Hematopoietic multipotent progenitor cell (in vitro differentiated cells): ENCODE data around the gene CFP. TPM values are rescaled to one million over a fixed set of nuclear protein-coding genes. Genes with fewer than 3 reads are reported as not detected.

ENCODE experiments used
- DNase-seq, 3 donors: peaks; one replicate each; pipeline ENCODE4 v3.0.0-alpha.2; 2011 to 2015; ENCODE audit warnings: low read depth in 2 of 3, low spot score in 2 of 3
- small RNA-seq: library from RNA; depleted of rRNA; stranded (forward); fragments of <200 nt; gene quantifications from one replicate; pipeline ENCODE3, GENCODE V24; 2012
- total RNA-seq: library from RNA; depleted of rRNA; stranded (reverse); fragments of >200 nt; gene quantifications from one replicate; pipeline ENCODE4 v1.2.3, GENCODE V29; 2012

The CFP gene
- total RNA-seq, 1 donor = 23.7 TPM

- DNase-seq = no peak
Observed at GRCh38 chrX:47577424-47577823, 52.3 kb downstream of the CFP start.

GRCh38 chrX:47576021-47576898, 53.5 kb downstream of the CFP start:
- no peak for DNase-seq

GRCh38 chrX:47574547-47575301, 55.0 kb downstream of the CFP start:
- peak in 1 of 3 donors; percentile 29 for DNase-seq

GRCh38 chrX:47574076-47574546, 55.6 kb downstream of the CFP start:
- no peak for DNase-seq

- no peak for DNase-seq
Observed at GRCh38 chrX:47573341-47574075, 56.2 kb downstream of the CFP start.

Small RNA genes within 50 kb of the gene (small RNA-seq; reads per million reads assigned to genes)
- gene MIR4769 = not detected

Other genes with a start within 250 kb of the CFP start
- gene ZNF41, start 146.7 kb downstream of the CFP start, total RNA-seq = 5.1 TPM
- 40.7 TPM for gene ARAF, start 68.7 kb downstream of the CFP start, total RNA-seq
- 43.1 TPM for gene TIMP1, start 47.5 kb downstream of the CFP start, total RNA-seq
- 0.27 TPM for gene SYN1, start 10.1 kb downstream of the CFP start, total RNA-seq
- 25.9 TPM for gene ELK1, start 20.6 kb upstream of the CFP start, total RNA-seq
- gene UXT, start 29.2 kb upstream of the CFP start, total RNA-seq = 257 TPM
- 3.8 TPM for gene ZNF81, start 207.0 kb upstream of the CFP start, total RNA-seq